Mucosa of descending colon (tissue), 3 donors: Measurements from ENCODE around the gene ITGA1. TPM values are rescaled to one million over a fixed set of nuclear protein-coding genes. Genes with fewer than 3 reads are reported as not detected.

Source experiments
- ATAC-seq: fragments of 200-7000 bp; cut with Tn5 transposase; one replicate; pipeline ENCODE4 v1.9.1; 2020; ENCODE audit warnings: mild to moderate bottlenecking, moderate library complexity
- DNase-seq, 3 donors: peaks; one replicate each; pipeline ENCODE4 v3.0.0-alpha.2; 2020
- H3K36me3 ChIP-seq: fragments of 200-600 bp; one replicate; pipeline ENCODE4 v1.8.0; 2021; ENCODE audit warnings: low read depth, mild to moderate bottlenecking
- H3K4me1 ChIP-seq: fragments of 200-600 bp; one replicate; pipeline ENCODE4 v1.8.0; 2021; ENCODE audit warnings: low read depth, mild to moderate bottlenecking
- H3K4me3 ChIP-seq: fragments of 200-600 bp; one replicate; pipeline ENCODE4 v1.8.0; 2021; ENCODE audit warnings: mild to moderate bottlenecking
- H3K9me3 ChIP-seq: fragments of 200-600 bp; one replicate; pipeline ENCODE4 v1.8.0; 2021; ENCODE audit warnings: mild to moderate bottlenecking
- CTCF ChIP-seq: fragments of 200-600 bp; IDR thresholded peaks from one replicate; pipeline ENCODE4 v1.8.0; 2022; ENCODE audit warnings: antibody characterized with exemption, mild to moderate bottlenecking
- intact Hi-C, 2 donors: fragments of 100-400 bp; cut with DNase I in 1 of 2; cut with micrococcal nuclease in 1 of 2; formaldehyde crosslinking; loops; one replicate each; pipeline versions ENCODE4 v1.11.0 to v1.11.1; 2022; cut with DNase I, micrococcal nuclease
- total RNA-seq, 3 donors: library from RNA; stranded (reverse); fragmentation: NEBNext Ultra II Directional in 2 of 3; extraction: Animal tissue kit (Norgen Biotek cat#: 25700) in 2 of 3; gene quantifications; one replicate each; pipeline versions ENCODE4 v1.2.1 to v1.2.4, GENCODE V29; 2021 to 2023
- donor health status: DM: no; HTN: no; CAD: no; lungs with moderate emphysema.
- donor health status: DM: no; HTN: no; CAD: no.
- donor health status: DM: no; HTN: yes; CAD: no.

ITGA1 gene
- total RNA-seq, 3 donors from 2014 or later, result 18.7 to 207 (median 42.0) TPM

GRCh38 chr5:52897238-52897614, 109.5 kb downstream of the ITGA1 start:
- no peaks in the 10 kb centered on the region for H3K9me3 ChIP-seq
- H3K4me1 ChIP-seq, result no peaks in the 10 kb centered on the region
- no peak for DNase-seq
- no peak for ATAC-seq
- no peaks in the 10 kb centered on the region for H3K36me3 ChIP-seq
- no peak for TF ChIP-seq CTCF
- intact Hi-C loops, result loop anchor here in 1 of 2 donors (10.0 kb wide), 1 partner anchor 102 kb away; no protein-coding TSS in a partner anchor
- no peak overlapping the region for H3K4me3 ChIP-seq

- TF ChIP-seq CTCF, result no peak
- DNase-seq (no peak), ATAC-seq (no peak)
- Histone ChIP-seq H3K4me3 (no peak overlapping the region), H3K36me3 (no peaks in the 10 kb centered on the region), H3K9me3 (no peaks in the 10 kb centered on the region), H3K4me1 (no peaks in the 10 kb centered on the region)
- intact Hi-C loops, result loop anchor here in 1 of 2 donors (10.0 kb wide), 1 partner anchor 104 kb away; no protein-coding TSS in a partner anchor
Observed at GRCh38 chr5:52898961-52899680, 111.4 kb downstream of the ITGA1 start.

GRCh38 chr5:52903142-52903541, 115.4 kb downstream of the ITGA1 start:
- no peak for DNase-seq
- Histone ChIP-seq H3K9me3 (no peaks in the 10 kb centered on the region), H3K4me3 (no peak overlapping the region), H3K4me1 (no peaks in the 10 kb centered on the region), H3K36me3 (no peaks in the 10 kb centered on the region)
- intact Hi-C loops, result no loop called here
- TF ChIP-seq CTCF, result no peak
- no peak for ATAC-seq

- no peak for DNase-seq
- intact Hi-C loops, result no loop called here
- no peaks in the 10 kb centered on the region for H3K9me3 ChIP-seq
- no peak for TF ChIP-seq CTCF
- no peaks in the 10 kb centered on the region for H3K36me3 ChIP-seq
- ATAC-seq, result no peak
- no peak overlapping the region for H3K4me3 ChIP-seq
- no peaks in the 10 kb centered on the region for H3K4me1 ChIP-seq
Observed at GRCh38 chr5:52906343-52906742, 118.6 kb downstream of the ITGA1 start.

- no peaks in the 10 kb centered on the region for H3K36me3 ChIP-seq
- ATAC-seq (no peak), DNase-seq (no peak)
- no peak for TF ChIP-seq CTCF
- no peaks in the 10 kb centered on the region for H3K9me3 ChIP-seq
- intact Hi-C loops, result no loop called here
- H3K4me1 ChIP-seq, result no peaks in the 10 kb centered on the region
- H3K4me3 ChIP-seq, result no peak overlapping the region
Observed at GRCh38 chr5:52906845-52907244, 119.1 kb downstream of the ITGA1 start.
